ENCODE data around the gene CASZ1.

CASZ1 gene

GRCh38 chr1:10613340-10613739 is 183.1 kb downstream of the CASZ1 start:
- TF ChIP-seq CTCF (IDR thresholded peaks at IDR 0.05; ENCODE audit: low read depth, low read length, missing control alignments), result no peak
- DNase-seq (ENCODE audit: extremely low read depth, low read depth), result no peak
- no peak overlapping the region for H3K4me3 ChIP-seq (replicated peaks; ENCODE audit: low read depth, low read length)

- no peak for DNase-seq (ENCODE audit: extremely low read depth, low read depth)
- no peak overlapping the region for H3K4me3 ChIP-seq (replicated peaks; ENCODE audit: low read depth, low read length)
- TF ChIP-seq CTCF (IDR thresholded peaks at IDR 0.05; ENCODE audit: low read depth, low read length, missing control alignments), result no peak
These were observed 183.8 kb downstream of the CASZ1 start for GRCh38 chr1:10612436-10613160.

- TF ChIP-seq CTCF (IDR thresholded peaks at IDR 0.05; ENCODE audit: low read depth, low read length, missing control alignments), result no peak
- no peak for DNase-seq (ENCODE audit: extremely low read depth, low read depth)
- H3K4me3 ChIP-seq (replicated peaks; ENCODE audit: low read depth, low read length), result no peak overlapping the region
These were observed 185.4 kb downstream of the CASZ1 start for GRCh38 chr1:10610901-10611600.

GRCh38 chr1:10608690-10609089 is 187.8 kb downstream of the CASZ1 start:
- DNase-seq (ENCODE audit: extremely low read depth, low read depth), result no peak
- no peak overlapping the region for H3K4me3 ChIP-seq (replicated peaks; ENCODE audit: low read depth, low read length)
- TF ChIP-seq CTCF (IDR thresholded peaks at IDR 0.05; ENCODE audit: low read depth, low read length, missing control alignments), result no peak

- TF ChIP-seq CTCF (IDR thresholded peaks at IDR 0.05; ENCODE audit: low read depth, low read length, missing control alignments), result no peak
- no peak overlapping the region for H3K4me3 ChIP-seq (replicated peaks; ENCODE audit: low read depth, low read length)
- DNase-seq (ENCODE audit: extremely low read depth, low read depth), result no peak
These were observed 189.2 kb downstream of the CASZ1 start for GRCh38 chr1:10607228-10607627.

- no peak overlapping the region for H3K4me3 ChIP-seq (replicated peaks; ENCODE audit: low read depth, low read length)
- TF ChIP-seq CTCF (IDR thresholded peaks at IDR 0.05; ENCODE audit: low read depth, low read length, missing control alignments), result no peak
- DNase-seq (ENCODE audit: extremely low read depth, low read depth), result no peak
These were observed 190.4 kb downstream of the CASZ1 start for GRCh38 chr1:10606064-10606463.

Data from HFF-Myc (cell line).